SKM-1 (cell line): Measurements from ENCODE around the gene RIN1.

ENCODE experiments used
- DNase-seq: peaks from one replicate; lab custom pipeline; 2025; ENCODE audit not compliant: unreplicated experiment; lab: John Stamatoyannopoulos, UW

The RIN1 gene

GRCh38 chr11:66335531-66336233 lies 552 bp downstream of the RIN1 start:
- no peak for DNase-seq

DNA sequence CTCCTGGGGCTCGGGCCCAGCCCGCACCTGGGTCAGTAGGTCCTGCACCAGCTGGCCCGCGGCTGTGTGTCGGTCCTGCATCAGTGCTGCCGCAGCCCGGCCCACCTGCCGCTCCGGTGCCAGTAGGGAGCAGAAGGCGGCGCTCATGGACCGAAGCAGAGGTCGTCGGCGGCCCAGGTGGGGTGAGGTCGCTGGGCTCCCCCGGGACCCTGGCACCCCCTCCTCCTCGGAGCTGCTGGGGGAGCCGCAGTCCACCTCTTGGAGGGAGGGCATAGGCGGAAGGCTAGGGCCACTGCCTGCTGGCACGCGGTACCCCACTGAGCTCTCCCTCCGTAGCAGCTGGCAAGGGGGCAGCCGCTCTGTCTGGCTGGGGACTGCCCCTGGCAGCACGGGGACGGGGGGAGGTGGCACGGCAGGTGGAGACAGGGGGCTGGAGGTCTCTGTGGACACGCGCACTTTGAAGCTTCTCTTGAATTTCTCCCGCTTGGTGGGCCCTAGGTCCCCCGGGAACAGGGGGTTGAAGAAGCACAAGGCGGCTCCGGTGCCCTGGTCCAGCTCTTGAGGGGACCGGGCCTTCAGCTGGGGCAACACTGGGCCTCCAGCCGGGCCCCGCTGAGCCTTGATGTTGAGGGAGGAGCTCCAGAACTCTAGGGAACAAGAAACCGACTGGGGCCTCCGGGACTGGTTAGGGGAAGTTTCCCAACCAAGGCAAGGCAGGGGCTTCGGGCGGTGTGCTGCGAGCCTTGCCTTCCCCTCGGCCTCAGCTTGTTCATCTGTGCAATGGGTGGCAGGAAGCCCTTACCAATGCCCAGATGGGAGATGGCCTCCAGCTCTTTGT lies 1.4 kb downstream of the RIN1 start:
- peak; percentile 53 for DNase-seq

DNA sequence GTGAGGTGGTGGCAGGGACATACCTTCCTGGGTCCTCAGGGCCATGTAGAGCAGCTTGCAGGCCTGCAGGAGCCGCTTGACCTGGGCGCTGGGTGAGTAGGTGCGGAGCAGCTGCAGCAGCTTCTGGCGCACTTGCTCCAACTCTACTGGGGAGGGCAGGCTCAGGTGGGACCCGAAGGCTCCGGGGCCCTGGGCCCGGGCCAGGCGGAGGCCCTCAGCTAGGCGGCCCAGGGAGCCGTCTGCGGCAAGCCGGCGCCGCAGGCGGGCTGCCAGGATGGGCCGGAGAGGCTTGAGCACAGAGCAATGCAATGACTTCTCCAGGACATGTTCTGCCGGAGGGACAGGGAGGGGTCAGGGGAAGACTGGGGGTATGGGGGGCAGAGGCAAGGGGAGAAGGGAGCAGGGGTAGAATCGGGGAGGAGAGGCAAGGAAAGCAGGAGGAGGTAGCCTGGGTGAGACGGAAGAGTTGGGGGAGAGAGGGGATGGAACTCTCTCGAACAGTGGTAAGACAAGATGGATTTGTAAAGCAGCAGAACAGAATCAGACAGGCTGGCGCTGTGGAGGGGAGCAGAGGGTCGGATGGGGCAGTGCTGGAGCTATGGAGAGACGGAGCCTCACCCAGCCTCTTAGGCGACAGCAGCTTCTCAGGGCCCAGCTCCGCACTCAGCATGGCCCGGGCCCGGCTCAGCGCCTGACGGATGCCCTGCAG lies 2.2 kb downstream of the RIN1 start:
- DNase-seq = no peak

GRCh38 chr11:66333220-66333877 lies 2.9 kb downstream of the RIN1 start:
- DNase-seq = no peak

GRCh38 chr11:66332371-66333219 lies 3.6 kb downstream of the RIN1 start:
- no peak for DNase-seq

GRCh38 chr11:66331542-66332370 lies 4.5 kb downstream of the RIN1 start:
- no peak for DNase-seq

DNA sequence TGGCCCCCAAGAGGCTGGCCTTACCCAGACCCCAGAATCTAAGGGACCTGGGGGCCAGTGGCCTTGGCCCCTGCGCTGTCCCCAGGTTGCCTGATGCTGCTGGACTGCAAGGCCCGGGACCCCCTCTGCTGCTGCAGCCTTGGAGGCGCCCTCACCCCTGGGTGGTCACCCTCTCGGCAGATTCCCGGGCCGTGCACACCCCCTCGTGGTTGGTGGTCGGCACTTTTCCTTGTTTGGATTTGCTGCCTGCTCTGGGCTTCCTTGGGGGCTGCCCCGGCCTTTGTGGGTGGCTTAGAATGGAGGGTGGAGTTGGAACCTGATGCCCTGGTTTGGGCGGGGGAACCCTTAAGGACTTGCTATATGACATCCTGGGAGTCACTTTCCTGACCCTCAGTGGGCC lies 5.3 kb downstream of the RIN1 start:
- DNase-seq = no peak

GRCh38 chr11:66329165-66329673 lies 7.0 kb downstream of the RIN1 start:
- DNase-seq = no peak

DNA sequence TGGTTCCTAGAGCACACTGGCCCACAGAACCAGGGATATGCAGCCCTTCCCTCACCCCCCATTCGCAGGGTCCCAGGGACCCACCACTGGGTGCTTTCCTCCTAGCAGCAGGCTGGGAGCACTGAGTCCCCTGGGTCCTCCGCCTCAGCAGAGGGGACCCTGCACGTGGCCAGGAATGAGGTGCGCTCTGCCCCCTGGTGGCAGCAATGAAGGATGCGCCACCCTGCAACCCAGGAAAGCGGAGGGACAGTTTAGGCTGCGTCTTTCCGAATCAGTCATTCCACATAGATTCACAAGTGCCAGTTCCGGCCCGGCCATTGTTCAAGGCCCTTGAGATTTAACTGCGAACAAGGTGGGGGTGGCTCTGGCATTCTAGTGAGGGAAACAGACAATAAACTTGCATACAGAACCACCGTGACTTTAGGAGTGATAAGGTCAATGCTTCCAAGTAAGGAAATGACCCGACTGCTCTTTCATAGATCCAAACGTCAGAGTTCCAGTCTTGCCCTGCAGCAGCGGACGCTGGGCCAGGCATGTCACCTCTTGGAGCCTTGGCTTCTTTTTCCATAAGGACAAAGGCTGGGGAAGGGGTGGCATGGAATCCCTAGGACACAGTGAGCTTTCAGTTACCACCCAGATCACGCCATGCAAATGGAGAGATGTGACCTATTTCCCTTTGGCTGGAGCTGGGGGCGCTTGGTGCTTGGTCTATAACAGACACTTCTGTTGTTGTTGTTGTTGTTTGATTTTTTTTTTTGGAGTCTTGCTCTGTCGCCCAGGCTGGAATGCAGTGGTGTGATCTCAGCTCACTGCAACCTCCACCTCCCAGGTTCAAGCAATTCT lies 7.7 kb downstream of the RIN1 start:
- peak; percentile 69 for DNase-seq

DNA sequence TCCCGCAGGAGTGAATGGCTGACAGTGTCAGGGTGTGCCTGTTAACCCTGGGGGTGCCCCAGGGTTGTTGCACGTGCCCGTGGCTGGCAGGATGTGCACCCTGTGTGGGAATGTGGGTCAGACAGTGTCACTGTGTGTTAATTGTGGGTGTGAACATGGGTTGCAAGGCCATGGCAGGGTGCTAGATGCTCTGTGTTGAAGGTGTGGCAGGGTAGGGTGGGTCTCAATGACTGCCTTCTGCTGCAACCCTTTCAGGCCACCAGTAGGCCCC lies 8.3 kb downstream of the RIN1 start:
- DNase-seq = no peak

GRCh38 chr11:66327171-66328030 lies 8.8 kb downstream of the RIN1 start:
- DNase-seq = no peak

DNA sequence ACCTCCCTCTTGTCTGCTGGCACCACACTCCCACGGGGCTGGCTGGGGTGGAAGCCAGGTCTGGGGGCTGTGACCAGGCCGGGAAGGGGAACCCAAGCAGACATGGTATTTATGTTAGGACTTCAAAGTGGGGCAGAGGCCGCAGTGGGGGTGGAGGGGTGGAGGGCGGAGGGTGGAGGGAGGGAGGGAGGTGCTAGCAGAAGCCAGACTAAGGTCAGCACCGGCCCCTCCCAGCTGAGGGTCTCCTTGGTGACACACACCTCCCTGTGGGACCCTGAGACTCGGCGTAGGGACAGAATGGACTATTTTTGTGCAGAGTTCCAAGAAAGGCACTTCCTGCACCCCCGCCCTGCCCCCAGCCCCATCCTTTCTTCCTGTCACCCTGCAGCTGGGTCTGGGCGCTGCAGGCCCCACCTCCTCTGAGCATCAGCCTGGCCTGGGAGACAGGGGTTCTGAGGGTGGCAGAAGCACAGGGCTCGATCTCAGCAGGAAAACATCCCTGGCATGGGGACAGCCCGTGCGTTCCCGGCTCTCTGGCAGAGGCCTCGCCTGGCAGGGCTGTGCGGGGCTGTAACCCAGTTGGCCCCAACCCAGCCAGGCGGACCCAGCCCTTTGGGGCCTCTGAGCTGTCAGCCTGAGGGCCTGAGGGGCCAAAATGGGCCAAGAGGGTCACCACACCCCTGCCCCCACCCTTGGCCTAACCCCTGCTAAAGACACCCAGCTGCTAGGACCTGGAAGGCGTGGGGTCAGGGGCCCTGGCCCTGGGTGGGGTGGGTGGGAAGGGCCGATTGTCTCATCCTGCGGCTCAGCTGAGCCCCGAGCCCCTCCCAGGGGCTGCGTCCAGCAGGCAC lies 9.7 kb downstream of the RIN1 start:
- no peak for DNase-seq

DNA sequence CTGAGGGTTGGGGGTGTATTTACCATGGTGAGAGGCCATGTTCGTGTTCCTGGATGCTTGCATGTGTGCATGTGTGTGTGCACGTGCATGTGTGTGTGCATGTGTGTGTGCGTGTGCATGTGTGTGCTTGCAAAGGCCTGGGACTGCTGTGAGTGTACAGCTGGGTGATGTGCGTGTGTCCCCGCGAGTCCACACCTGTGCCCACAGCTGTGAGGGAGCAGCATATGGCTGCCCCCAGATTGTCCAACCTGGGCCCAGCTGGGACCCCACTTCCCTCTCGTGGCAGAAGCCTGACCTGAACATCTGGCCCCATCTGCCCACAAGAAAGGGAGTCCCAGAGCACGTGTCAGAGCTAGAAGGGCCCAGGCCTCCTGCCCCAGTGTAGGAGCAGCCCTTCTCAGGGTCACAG lies 11.0 kb downstream of the RIN1 start:
- no peak for DNase-seq

DNA sequence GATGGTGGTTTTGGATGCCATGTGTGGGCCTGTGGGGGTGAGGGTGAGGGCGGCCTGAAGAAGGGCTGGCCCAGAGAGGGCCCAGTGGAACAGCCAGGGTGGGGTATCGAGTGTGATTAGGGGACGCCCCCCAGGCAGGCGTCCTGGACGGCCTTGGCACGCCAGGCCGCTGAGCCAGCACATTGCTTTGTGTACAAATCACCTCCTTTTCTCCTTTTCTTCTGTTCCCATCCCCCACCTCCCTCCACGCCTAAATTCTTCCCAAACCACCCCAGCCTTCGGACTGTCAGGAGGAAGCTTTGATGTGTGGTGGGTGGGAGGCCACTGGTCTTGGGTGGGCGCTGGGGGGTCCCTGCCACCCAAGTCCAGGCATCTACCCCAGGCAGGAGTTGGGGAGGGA lies 11.6 kb downstream of the RIN1 start:
- DNase-seq = no peak

DNA sequence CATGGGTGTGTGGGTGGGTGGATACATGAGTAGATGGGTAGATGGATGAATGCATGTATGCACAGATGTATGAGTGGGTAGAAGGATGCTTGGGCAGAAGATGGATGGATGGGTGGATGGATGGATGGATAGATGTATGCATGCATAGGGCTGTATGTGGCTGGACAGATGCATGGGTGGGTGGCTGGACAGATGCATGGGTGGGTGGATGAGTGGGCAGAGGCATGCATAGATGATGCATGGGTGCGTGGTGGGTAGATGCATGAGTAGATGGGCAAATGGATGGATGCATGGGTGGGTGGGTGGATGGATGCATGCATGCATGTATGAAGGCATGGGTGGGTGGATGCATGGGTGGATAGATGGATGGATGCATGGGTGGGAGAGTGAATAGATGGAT lies 12.6 kb downstream of the RIN1 start:
- no peak for DNase-seq

DNA sequence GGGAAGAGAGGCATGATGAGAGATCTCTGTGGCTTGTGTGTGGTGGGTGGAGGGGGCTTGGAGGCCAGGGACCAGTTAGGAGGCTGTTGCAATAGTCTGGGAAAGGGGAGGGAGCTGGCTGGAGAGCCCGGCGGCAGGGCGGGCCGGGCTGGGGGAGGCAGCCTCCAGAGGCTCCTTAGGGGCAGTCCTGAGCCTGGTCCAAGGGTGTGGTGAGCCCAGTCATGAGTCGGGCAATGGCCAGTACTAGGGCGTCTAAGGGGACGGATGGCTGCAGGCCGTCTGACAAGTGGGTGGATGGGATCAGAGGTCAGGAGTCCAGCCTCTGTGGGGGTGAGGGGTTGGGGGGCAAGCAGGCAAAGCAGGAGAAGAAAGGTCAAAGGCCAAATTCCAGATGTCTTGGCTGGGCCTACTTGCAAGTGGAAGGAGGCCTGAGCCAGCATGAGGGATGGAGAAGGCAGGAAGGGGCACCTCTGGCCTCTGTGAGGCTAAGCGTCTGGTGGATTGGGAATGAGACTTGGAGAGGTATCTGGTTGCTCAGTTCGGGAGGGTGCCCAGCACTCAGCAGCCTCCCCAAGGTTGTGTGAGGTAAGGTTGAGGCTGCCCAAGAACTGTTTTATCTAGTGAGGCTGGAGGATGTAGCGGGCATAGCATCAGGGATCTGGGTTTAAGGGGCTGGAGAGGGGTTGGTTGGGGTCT lies 13.4 kb downstream of the RIN1 start:
- DNase-seq = no peak
